ENCODE results near the gene TMPRSS2. TPM values are rescaled to one million over a fixed set of nuclear protein-coding genes. Genes with fewer than 3 reads are reported as not detected.

The TMPRSS2 gene
- polyA plus RNA-seq, 6 donors from 2014 or later = not detected

GRCh38 chr21:41446586-41446985 is 61.4 kb downstream of the TMPRSS2 start:
- peak overlapping the region in 1 of 6 donors; percentile 36 for H3K27ac Mint-ChIP-seq
- no peaks in the 10 kb centered on the region for H3K4me1 Mint-ChIP-seq
- H3K27me3 Mint-ChIP-seq = no peaks in the 10 kb centered on the region
- ATAC-seq (ENCODE audit: low read depth in 2 of 2) (no peak), DNase-seq (no peak)
- H3K4me3 Mint-ChIP-seq = no peak overlapping the region
- H3K36me3 Mint-ChIP-seq = peaks cover 52 to 73% of the 10 kb centered on the region in 2 donors
- no peaks in the 10 kb centered on the region for H3K9me3 Mint-ChIP-seq

GRCh38 chr21:41445465-41445862 is 62.5 kb downstream of the TMPRSS2 start:
- no peaks in the 10 kb centered on the region for H3K4me1 Mint-ChIP-seq
- H3K4me3 Mint-ChIP-seq = peak overlapping the region in 1 of 8 donors; percentile 55
- no peaks in the 10 kb centered on the region for H3K27me3 Mint-ChIP-seq
- H3K9me3 Mint-ChIP-seq = no peaks in the 10 kb centered on the region
- DNase-seq (no peak), ATAC-seq (ENCODE audit: low read depth in 2 of 2) (no peak)
- H3K36me3 Mint-ChIP-seq = peaks cover 62 to 73% of the 10 kb centered on the region in 2 donors
- H3K27ac Mint-ChIP-seq = peak overlapping the region in 1 of 6 donors; percentile 7

GRCh38 chr21:41444703-41445464 is 63.1 kb downstream of the TMPRSS2 start:
- H3K27ac Mint-ChIP-seq = peak overlapping the region in 1 of 6 donors; percentile 7
- peaks cover 57 to 75% of the 10 kb centered on the region in 2 donors for H3K36me3 Mint-ChIP-seq

GRCh38 chr21:41443562-41443961 is 64.4 kb downstream of the TMPRSS2 start:
- H3K36me3 Mint-ChIP-seq = peaks cover 48 to 66% of the 10 kb centered on the region in 2 donors
- ATAC-seq (ENCODE audit: low read depth in 2 of 2) (no peak), DNase-seq (no peak)
- no peaks in the 10 kb centered on the region for H3K27me3 Mint-ChIP-seq
- H3K4me3 Mint-ChIP-seq = no peak overlapping the region
- peak overlapping the region in 1 of 6 donors; percentile 21 for H3K27ac Mint-ChIP-seq
- no peaks in the 10 kb centered on the region for H3K4me1 Mint-ChIP-seq
- no peaks in the 10 kb centered on the region for H3K9me3 Mint-ChIP-seq

More at GRCh38 chr21:41444703-41445464, 63.1 kb downstream of the TMPRSS2 start:
- ATAC-seq (ENCODE audit: low read depth in 2 of 2) (no peak), DNase-seq (no peak)
- Mint-ChIP-seq H3K4me3 (no peak overlapping the region), H3K27me3 (no peaks in the 10 kb centered on the region), H3K9me3 (no peaks in the 10 kb centered on the region), H3K4me1 (no peaks in the 10 kb centered on the region)

- Mint-ChIP-seq H3K4me3 (no peak overlapping the region), H3K9me3 (no peaks in the 10 kb centered on the region), H3K4me1 (peaks cover 0 to 6% (median 0%) of the 10 kb centered on the region in 3 donors), H3K27me3 (no peaks in the 10 kb centered on the region), H3K36me3 (peaks cover 56 to 65% of the 10 kb centered on the region in 2 donors), H3K27ac (no peak overlapping the region)
- no peak for DNase-seq
- ATAC-seq (ENCODE audit: low read depth in 2 of 2) = no peak
Measured at GRCh38 chr21:41442481-41443186, 65.3 kb downstream of the TMPRSS2 start.

GRCh38 chr21:41441546-41441945 is 66.4 kb downstream of the TMPRSS2 start:
- ATAC-seq (ENCODE audit: low read depth in 2 of 2) = no peak
- no peak overlapping the region for H3K4me3 Mint-ChIP-seq
- DNase-seq = no peak
- H3K4me1 Mint-ChIP-seq = peaks cover 0 to 7% (median 0%) of the 10 kb centered on the region in 3 donors
- no peaks in the 10 kb centered on the region for H3K9me3 Mint-ChIP-seq
- peaks cover 53 to 63% of the 10 kb centered on the region in 2 donors for H3K36me3 Mint-ChIP-seq
- no peaks in the 10 kb centered on the region for H3K27me3 Mint-ChIP-seq
- H3K27ac Mint-ChIP-seq = peak overlapping the region in 3 of 6 donors; percentile 10 to 44 (median 38)

GRCh38 chr21:41439248-41439647 is 68.7 kb downstream of the TMPRSS2 start:
- no peaks in the 10 kb centered on the region for H3K27me3 Mint-ChIP-seq
- H3K4me1 Mint-ChIP-seq = peaks cover 2 to 10% (median 7%) of the 10 kb centered on the region in 3 donors
- H3K9me3 Mint-ChIP-seq = peaks cover 4 to 14% (median 10%) of the 10 kb centered on the region in 7 donors
- no peak overlapping the region for H3K27ac Mint-ChIP-seq
- DNase-seq (no peak), ATAC-seq (ENCODE audit: low read depth in 2 of 2) (no peak)
- H3K4me3 Mint-ChIP-seq = no peak overlapping the region
- peaks cover 67 to 73% of the 10 kb centered on the region in 2 donors for H3K36me3 Mint-ChIP-seq

- H3K27ac Mint-ChIP-seq = peak overlapping the region in 2 of 6 donors; percentile 21 to 73
- no peak for DNase-seq
- no peak for ATAC-seq (ENCODE audit: low read depth in 2 of 2)
- peaks cover 2 to 10% (median 7%) of the 10 kb centered on the region in 3 donors for H3K4me1 Mint-ChIP-seq
- no peak overlapping the region for H3K4me3 Mint-ChIP-seq
- peaks cover 67 to 79% of the 10 kb centered on the region in 2 donors for H3K36me3 Mint-ChIP-seq
- peaks cover 4 to 18% (median 13%) of the 10 kb centered on the region in 7 donors for H3K9me3 Mint-ChIP-seq
- H3K27me3 Mint-ChIP-seq = no peaks in the 10 kb centered on the region
Measured at GRCh38 chr21:41438425-41439113, 69.4 kb downstream of the TMPRSS2 start.

- H3K27me3 Mint-ChIP-seq = no peaks in the 10 kb centered on the region
- H3K9me3 Mint-ChIP-seq = peaks cover 4 to 18% (median 13%) of the 10 kb centered on the region in 7 donors
- H3K27ac Mint-ChIP-seq = no peak overlapping the region
- peaks cover 70 to 79% of the 10 kb centered on the region in 2 donors for H3K36me3 Mint-ChIP-seq
- peaks cover 10 to 16% (median 15%) of the 10 kb centered on the region in 3 donors for H3K4me1 Mint-ChIP-seq
- no peak overlapping the region for H3K4me3 Mint-ChIP-seq
- ATAC-seq (ENCODE audit: low read depth in 2 of 2) (no peak), DNase-seq (no peak)
Measured at GRCh38 chr21:41437729-41438128, 70.2 kb downstream of the TMPRSS2 start.

GRCh38 chr21:41435706-41436105 is 72.3 kb downstream of the TMPRSS2 start:
- H3K36me3 Mint-ChIP-seq = peaks cover 60 to 65% of the 10 kb centered on the region in 2 donors
- peaks cover 27 to 30% (median 30%) of the 10 kb centered on the region in 3 donors for H3K4me1 Mint-ChIP-seq
- H3K27me3 Mint-ChIP-seq = no peaks in the 10 kb centered on the region
- no peak overlapping the region for H3K4me3 Mint-ChIP-seq
- peaks cover 4 to 18% (median 13%) of the 10 kb centered on the region in 7 donors for H3K9me3 Mint-ChIP-seq
- peak overlapping the region in 1 of 6 donors; percentile 17 for H3K27ac Mint-ChIP-seq
- ATAC-seq (ENCODE audit: low read depth in 2 of 2) (no peak), DNase-seq (no peak)

GRCh38 chr21:41433566-41433965 is 74.4 kb downstream of the TMPRSS2 start:
- Mint-ChIP-seq H3K4me1 (peaks cover 36 to 40% (median 37%) of the 10 kb centered on the region in 3 donors), H3K27ac (no peak overlapping the region)

GRCh38 chr21:41432562-41433460 is 75.1 kb downstream of the TMPRSS2 start:
- H3K4me1 Mint-ChIP-seq = peaks cover 40 to 44% (median 44%) of the 10 kb centered on the region in 3 donors
- H3K27ac Mint-ChIP-seq = peak overlapping the region in 4 of 6 donors; percentile 36 to 80 (median 43)
- DNase-seq (no peak), ATAC-seq (ENCODE audit: low read depth in 2 of 2) (no peak)
- peak overlapping the region in 5 of 8 donors; percentile 5 to 86 (median 72) for H3K4me3 Mint-ChIP-seq
- H3K36me3 Mint-ChIP-seq = peaks cover 48 to 63% of the 10 kb centered on the region in 2 donors
- no peaks in the 10 kb centered on the region for H3K27me3 Mint-ChIP-seq
- peaks cover 4 to 18% (median 13%) of the 10 kb centered on the region in 7 donors for H3K9me3 Mint-ChIP-seq

More at GRCh38 chr21:41433566-41433965, 74.4 kb downstream of the TMPRSS2 start:
- peaks cover 4 to 18% (median 13%) of the 10 kb centered on the region in 7 donors for H3K9me3 Mint-ChIP-seq
- H3K4me3 Mint-ChIP-seq = no peak overlapping the region
- no peak for ATAC-seq (ENCODE audit: low read depth in 2 of 2)
- DNase-seq = no peak
- H3K36me3 Mint-ChIP-seq = peaks cover 55 to 64% of the 10 kb centered on the region in 2 donors
- H3K27me3 Mint-ChIP-seq = no peaks in the 10 kb centered on the region

Data from naive B cell (primary cell).